Measurements from ENCODE around the gene ARPP19.
"Not testable (repeated sequence)": the region's sequence is repeated elsewhere in the genome, so short reads cannot be mapped to it uniquely, and the experiment has no call there.

The ARPP19 gene, protein sequence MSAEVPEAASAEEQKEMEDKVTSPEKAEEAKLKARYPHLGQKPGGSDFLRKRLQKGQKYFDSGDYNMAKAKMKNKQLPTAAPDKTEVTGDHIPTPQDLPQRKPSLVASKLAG

GRCh38 chr15:52568601-52569585 is at the start of gene ARPP19:
Gene ARPP19 (minus strand): TSS chr15:52569030. CDS start chr15:52568892, 138 bp downstream.
- peak; percentile 83 for DNase-seq

DNA sequence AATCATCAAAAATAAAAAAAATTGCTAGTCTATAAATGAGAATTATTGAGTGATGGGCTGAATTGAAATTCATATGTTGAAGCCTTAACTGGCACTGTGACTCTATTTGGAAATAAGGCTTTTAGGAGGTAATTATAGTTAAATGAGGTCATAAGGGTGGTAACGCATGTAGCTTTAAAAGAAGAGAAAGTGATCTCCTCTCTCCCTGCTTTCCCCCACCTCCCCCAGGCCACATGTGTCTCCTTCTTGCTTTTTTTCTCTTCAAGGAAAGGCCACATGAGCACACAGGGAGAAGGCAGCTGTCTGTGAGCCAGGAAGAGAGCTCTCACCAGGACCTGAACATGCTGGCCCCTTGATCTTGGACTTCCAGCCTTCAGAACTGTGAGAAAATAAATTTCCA is 48.2 kb upstream of the ARPP19 start:
- no peak for DNase-seq

GRCh38 chr15:52615302-52615701 is 46.5 kb upstream of the ARPP19 start:
- DNase-seq: no peak

DNA sequence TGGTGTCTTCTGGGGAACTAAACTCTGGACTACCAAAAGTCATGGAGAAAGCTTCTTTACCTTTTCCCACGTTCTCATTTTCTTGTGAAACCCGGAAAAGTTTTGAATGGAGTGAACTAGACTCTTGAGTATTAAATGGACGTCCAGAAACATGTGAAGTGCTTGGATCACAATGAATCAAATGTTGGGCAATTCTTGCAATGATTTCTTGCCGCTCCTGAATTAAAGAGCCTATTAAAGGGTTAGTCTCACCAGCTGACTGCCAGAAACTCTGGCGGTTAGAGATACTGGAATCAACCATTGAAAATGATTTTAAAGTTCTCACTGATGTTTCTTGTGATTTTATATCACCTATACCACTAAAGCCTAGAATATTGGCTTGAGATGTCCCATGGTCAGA is 40.8 kb upstream of the ARPP19 start:
- DNase-seq: no peak

DNA sequence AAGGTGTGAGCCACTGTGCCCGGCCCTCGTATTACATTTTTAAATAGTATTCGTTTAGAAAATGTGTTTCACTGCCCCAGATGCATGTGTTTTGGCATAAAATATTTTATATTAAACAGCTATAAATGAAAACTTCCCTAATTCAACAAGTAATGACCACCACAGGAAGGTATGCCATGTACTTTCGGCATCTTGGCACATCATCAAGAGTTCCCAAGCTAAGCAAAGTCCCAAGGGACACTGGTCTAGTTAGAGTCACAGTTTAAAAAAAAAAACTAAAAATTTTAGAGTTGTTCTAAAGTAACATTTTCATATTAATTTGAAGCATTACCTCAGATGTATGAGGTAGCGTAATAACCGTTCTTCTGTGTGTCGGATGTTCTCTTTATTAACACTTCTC is 15.6 kb upstream of the ARPP19 start:
- no peak for DNase-seq

- no peak for DNase-seq
These were observed 11.0 kb upstream of the ARPP19 start for GRCh38 chr15:52579852-52580251.

GRCh38 chr15:52576692-52577091 is 7.9 kb upstream of the ARPP19 start:
- no peak for DNase-seq

DNA sequence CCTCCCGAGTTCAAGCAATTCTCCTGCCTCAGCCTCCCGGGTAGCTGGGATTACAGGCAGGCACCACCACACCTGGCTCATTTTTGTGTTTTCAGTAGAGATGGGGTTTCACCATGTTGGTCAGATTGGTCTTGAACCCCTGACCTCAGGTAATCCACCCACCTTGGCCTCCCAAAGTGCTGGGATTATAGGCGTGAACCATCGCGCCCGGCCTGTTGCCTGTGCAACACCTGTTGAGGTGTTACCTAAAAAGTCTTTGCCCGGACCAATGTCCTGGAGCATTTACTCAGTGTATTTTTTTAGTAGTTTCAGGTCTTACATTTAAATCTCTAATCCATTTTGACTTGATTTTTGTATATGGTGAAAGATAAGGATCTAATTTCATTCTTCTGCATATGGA is 6.7 kb upstream of the ARPP19 start:
- not testable (repeated sequence) for DNase-seq

- no peak for DNase-seq
These were observed 6.2 kb upstream of the ARPP19 start for GRCh38 chr15:52575072-52575471.

DNA sequence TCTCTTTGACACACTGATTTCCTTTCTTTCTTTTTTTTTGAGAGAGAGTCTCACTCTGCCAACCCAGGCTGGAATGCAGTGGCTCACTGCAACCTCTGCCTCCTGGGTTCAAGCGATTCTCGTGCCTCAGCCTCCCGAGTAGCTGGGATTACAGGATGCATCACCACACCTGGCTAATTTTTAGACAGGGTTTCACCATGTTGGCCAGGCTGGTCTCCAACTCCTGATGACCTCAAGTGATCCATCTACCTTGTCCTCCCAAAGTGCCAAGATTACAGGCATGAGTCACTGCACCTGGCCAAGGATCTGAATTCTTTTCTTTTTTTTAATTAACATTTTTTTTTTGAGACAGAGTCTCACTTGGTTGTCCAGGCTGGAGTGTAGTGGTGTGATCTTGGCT is 5.8 kb upstream of the ARPP19 start:
- DNase-seq: not testable (repeated sequence)

- no peak for DNase-seq
These were observed 794 bp downstream of the ARPP19 start for GRCh38 chr15:52567871-52568600.

- no peak for DNase-seq
These were observed 1.9 kb downstream of the ARPP19 start for GRCh38 chr15:52566889-52567288.

GRCh38 chr15:52565417-52566358 is 3.1 kb downstream of the ARPP19 start:
- peak; percentile 79 for DNase-seq

- DNase-seq: no peak
These were observed 5.2 kb downstream of the ARPP19 start for GRCh38 chr15:52563501-52564060.

- peak; percentile 27 for DNase-seq
These were observed 9.3 kb downstream of the ARPP19 start for GRCh38 chr15:52559575-52559974.

DNA sequence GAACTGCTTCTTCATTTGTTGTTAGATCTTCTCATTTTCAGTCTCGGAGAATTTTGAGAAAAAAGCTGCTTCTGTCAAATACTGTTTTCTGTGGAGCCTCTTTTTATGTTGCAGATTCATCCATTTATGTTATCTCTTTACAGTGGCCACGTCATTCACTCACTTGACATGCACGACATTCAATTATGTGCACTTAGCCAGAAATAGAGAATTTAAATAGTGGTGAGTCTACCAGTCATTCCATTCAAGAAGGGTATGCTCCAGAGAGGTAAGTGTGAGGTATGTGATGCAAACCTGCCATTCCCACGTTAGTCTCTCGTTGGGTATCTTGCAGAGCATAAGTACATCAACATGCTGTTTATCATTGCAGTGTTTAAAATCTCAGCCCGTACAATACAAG is 9.8 kb downstream of the ARPP19 start:
- no peak for DNase-seq

DNA sequence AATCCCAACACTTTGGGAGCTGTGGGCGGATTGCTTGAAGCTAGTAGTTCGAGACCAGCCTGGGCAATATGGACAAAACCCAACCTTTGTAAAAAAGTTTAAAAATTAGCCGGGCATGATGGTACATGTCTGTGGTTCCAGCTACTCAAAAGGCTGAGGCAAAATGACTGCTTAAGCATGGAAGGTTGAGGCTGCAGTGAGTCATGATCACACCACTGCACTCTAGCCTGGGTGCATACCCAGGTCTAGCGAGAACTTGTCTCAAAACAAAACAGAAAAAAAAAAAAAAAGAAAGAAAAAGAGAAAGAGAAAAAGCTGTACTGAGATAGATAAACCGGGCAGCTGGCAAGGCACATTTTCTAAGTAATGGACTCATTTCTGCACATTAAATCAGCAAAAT is 10.6 kb downstream of the ARPP19 start:
- DNase-seq: peak; percentile 77

DNA sequence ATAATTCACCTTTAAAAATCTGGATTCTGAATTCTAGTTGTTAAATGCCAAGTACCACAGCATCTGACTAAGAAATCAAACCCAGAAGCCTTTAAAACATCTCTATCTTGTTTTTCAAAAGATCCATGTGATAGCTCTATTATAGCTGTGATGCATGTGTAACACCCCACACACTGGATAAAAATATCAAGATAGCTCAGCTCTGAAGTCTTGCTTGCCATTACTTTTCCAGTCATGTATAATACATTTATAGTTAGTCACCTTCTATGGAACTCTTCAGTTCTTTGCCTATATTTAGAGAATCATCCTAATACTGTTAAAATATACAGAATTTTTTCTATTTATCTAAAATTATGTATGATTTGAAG is 11.6 kb downstream of the ARPP19 start:
- DNase-seq: peak; percentile 12

DNA sequence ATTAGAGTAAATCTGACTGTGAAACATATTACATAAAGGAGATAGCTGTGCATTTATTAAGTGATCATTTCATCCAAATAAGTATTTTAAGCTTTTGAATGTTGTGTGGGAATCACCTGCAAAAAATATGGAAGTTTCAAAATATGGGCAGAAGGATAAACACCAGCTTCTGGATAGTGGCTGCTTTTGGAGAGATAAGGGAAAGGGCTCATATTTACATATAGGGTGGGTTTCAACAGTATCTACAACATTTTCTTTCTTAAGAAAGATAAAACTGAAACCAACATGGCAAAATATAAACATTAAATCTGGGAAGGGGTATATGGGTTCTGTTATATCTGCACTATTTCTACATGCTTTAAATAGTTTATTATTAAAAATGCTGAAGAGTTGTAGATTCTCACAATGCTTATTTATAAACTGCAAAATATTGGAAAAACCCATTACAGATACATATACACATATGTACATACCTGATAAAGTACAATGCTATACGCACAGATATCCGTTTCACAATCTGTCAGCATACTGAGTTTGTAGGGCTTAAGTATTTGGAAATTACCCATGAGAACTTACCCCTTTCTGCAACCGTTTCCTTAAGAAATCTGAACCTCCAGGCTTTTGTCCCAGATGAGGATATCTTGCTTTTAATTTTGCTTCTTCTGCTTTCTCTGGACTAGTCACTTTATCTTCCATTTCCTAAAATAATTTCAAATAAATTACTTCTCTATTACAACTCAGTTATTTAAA is 12.1 kb downstream of the ARPP19 start:
- DNase-seq: peak; percentile 64

DNA sequence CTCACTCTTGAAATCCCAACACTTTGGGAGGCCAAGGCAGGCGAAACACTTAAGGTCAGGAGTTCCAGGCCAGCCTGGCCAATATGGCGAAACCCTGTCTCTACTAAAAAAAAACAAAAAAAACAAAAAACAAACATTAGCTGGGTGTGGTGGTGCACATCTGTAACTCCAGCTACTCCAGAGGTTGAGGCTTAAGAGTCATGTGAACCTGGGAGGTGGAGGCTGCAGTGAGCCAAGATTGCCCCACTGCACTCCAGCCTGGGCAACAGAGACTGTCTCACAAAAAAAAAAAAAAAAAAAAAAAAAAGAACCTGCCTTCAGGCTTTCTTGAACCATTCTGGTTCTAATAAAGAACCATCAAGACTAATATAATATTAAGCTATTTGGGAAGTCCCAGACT is 16.5 kb downstream of the ARPP19 start:
- DNase-seq: no peak

- peak; percentile 79 for DNase-seq
These were observed 17.1 kb downstream of the ARPP19 start for GRCh38 chr15:52551762-52552161.
